GM18505 (cell line): Measurements from ENCODE around the gene B4GALT2.

Experiments used
- ATAC-seq: cut with Tn5 transposase; IDR thresholded peaks from one replicate; pipeline ENCODE4 v1.9.1; 2021; ENCODE audit not compliant: unreplicated experiment
- POLR2A ChIP-seq: IDR thresholded peaks from 4 replicates; pipeline ENCODE4 v1.6.1; 2011; ENCODE audit warnings: borderline replicate concordance; ENCODE audit not compliant: insufficient read depth, insufficient read length; ENCODE audit errors: extremely low read depth

The B4GALT2 gene

DNA sequence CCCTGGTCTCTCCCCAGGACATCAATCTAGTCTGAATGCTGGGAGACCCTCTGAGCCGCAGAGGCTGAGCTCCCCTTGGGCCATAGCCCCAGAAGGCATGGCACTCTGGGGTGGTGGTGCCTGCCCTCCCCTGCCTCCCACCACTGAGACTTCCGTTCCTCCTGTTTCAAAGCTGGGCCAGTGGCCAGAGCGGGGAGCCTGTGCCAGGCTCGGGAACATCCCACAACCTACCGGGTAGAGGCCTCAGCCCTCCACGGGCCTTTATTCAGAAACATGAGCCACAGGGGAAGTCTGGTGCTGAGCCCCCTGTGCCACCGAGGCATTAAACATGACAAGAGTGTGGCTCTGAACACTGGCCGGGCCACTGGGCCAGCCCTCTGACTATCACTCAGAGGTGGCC lies 20.4 kb downstream of the B4GALT2 start:
- no peak for ATAC-seq

DNA sequence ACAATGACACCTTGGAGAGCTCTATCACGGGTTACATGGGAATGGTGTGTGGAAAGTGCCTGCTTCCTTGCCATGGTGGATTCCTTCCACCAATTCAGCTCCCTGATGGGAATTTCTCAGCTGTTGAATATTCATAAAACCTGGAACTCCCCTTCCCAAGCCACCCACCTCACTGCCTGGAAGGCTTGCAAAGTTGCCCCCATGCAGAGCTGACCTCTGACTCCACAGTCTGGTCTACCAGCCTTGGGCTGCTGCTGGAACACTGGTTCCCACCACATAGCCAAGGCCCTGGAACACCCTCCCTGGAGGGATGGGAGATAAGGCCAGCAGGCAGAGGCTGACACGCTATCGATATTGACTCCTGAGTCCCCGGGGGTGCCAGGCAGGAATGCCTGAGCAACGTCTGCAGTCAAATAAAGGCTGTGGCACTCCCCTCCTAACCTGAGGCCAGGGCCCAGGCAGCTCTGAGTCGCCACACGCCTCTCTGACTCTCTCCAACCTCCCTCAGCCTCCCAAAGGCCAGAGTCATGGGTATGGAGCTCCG lies 21.2 kb downstream of the B4GALT2 start:
- no peak for TF ChIP-seq POLR2A
- ATAC-seq = no peak

More for the DNA sequence above, 20.4 kb downstream of the B4GALT2 start:
- TF ChIP-seq POLR2A = no peak

- TF ChIP-seq POLR2A = no peak
- no peak for ATAC-seq
These were observed 23.2 kb downstream of the B4GALT2 start for GRCh38 chr1:44002165-44002564.

DNA sequence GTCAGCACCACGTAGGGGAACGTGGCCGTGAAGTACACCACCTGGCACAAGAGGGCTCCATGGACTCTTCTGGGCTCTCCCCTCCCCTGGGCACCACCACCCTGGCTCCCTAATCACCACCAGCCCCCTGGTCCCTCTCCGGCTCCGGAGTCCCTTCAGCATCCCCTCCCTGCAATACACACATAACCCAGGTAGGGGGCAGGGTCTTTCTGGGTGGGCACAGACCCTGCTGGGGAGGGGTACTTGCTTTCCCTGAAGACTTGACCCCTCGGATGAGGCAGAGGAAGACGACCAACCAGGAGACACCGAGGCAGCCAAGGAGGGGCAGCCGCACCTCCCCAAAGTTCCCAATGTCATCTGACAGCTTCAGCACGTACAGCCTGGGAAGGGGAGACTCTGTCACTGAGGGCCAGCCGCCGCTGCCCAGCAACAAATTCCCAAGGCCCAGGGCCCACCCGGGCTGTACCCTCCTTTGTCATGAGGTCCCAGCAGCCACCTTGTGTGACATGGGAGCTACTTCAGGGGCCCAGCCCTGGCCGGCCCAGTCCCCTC lies 23.7 kb downstream of the B4GALT2 start:
- no peak for ATAC-seq
- no peak for TF ChIP-seq POLR2A

DNA sequence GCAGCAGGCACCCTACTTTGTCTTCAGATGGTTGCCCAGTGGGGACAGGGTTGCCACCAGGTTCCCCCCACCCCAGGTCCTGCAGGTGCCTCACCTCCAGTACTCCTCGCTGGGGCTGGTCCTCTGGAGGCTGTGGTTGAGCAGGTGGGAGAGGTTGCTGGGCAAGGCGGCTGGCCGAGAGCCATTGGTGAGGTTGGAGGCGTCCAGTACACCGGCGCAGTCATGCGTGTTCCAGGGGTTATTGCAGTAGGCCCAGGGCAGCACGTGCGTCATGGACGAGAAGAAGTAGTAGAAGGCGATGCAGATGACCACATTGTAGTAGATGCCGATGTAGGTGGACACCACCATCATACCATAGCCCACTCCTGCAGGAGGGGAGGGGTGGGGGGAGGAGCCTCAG lies 29.2 kb downstream of the B4GALT2 start:
- ATAC-seq = no peak
- no peak for TF ChIP-seq POLR2A

GRCh38 chr1:44010935-44011471 lies 32.0 kb downstream of the B4GALT2 start:
- ATAC-seq = no peak
- TF ChIP-seq POLR2A = no peak

- ATAC-seq = no peak
- no peak for TF ChIP-seq POLR2A
These were observed 33.4 kb downstream of the B4GALT2 start for GRCh38 chr1:44012404-44012803.

DNA sequence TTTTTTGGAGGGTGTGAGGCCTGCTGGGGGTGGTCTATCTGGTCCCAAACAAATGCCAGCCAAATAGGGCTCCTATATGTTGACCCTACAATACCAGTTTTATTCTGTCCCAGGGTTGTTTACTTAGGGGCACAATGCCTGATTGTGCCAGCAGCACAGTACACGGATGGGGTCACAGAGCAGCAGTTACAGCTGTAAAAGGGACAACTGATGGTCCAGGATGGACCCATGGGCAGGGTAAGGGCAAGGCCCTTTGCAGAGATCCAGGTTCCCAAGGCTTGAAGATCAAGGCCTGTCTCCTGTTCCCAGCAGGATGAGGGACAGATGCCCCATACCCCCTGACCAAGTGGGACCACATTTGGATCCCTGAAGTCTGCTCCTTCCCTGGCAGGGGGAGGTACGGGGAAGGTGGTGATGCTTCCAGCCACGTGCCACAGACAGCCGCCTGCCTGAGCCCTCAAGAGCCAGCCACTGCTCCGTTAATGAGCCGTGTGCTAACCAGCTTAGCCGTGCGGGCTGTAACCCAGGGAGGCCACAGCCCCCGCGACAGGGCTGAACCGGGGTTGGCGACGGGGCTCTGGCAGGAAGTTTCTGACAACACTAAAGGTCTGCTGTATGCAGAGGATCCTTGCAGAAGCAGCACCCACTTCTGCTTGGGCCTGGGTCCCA lies 34.1 kb downstream of the B4GALT2 start:
- no peak for TF ChIP-seq POLR2A
- no peak for ATAC-seq

DNA sequence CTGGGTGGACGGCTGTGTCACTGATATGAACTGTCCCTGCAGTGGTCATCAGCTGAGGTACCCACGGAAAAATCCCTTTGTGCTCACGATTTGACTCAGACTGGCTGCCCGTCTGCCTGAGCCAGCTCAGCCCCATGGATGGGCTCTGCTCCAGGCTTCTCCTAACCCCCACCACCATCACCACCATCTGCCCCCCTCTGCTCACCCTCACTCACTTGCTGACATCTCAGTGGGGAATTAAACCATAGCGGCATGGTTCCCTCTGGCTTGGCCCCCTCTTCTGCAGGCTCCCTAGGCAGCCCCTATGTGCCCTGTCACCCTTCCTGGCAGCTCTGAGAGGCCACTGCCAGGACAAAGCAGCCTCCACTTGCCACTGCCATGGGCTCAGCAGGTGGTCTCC lies 34.9 kb downstream of the B4GALT2 start:
- no peak for TF ChIP-seq POLR2A
- no peak for ATAC-seq

DNA sequence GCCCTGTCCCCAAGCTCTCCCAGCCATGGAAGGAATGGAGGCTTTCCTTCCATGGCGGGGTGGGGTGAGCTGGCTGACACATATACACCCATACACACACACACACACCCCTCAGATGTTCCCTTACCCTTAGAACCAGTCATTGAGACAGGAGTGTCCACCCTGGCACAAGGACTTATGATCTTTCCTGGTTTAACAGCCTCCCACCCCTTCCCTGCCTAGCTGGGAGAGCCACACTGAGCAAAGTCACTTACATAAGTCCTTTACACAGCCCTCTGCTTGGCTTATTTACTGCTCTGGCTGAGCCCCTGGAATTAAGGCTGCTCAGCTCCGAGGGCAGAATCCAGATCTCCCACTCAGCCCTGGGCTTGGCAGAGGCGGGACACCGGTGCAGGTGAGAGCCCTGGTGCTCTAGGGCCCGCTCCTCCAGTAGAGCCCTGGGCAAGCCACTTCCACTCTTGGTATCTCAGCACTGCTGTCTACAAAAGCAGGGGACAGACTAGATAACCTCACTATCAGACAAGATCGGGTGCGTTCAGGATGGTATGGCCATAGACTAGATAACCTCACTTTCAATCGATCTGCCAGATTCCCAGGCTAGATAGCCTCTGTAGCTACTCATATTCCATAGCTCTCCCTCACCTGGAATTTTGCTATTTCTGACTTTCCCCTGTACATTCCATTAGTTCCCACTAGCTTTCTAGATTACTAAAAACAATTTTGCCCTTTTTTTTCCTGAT lies 35.5 kb downstream of the B4GALT2 start:
- ATAC-seq = no peak
- TF ChIP-seq POLR2A = no peak

- TF ChIP-seq POLR2A = no peak
- ATAC-seq = no peak
These were observed 36.2 kb downstream of the B4GALT2 start for GRCh38 chr1:44015206-44015605.

DNA sequence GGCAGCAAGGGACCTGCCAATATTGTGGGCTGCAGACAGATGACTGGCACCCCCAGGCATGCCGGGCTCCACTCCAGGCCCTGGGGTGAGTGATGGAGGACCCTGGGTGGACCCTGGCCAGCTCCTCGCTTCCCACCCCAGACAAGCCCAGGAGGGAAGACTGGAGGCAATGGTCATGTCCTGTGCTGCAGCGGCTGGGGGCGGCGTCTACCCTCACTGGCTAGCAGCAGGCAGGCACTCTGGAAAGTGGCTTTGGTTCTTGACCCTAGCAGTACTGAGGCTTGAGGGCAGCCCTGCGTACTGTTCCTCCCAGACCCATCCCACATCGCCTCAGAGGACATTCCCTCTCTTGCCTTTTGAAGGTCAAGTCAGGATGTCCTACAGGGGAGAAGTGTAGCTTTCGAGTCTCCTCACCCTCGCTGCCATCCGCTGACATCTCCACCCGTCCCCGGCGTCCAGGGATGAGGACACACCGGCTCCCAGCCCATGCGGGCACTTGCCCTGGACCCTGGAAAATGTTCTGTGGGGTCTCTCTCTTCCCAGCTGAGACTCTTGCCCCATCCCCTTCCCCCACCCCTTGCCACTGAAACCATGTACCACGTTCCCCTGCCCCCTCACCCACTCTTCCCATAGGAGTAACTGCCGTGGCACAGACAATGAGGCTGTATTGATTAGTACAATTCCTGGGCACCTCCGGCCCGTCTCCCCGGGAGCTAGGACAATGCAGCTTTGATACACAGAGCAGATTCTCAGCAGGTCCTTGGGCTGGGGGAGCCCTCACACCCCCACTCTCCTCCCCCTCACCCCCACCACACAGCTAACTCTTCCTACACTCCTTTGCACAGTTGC lies 37.3 kb downstream of the B4GALT2 start:
- no peak for TF ChIP-seq POLR2A

More for the DNA sequence above, 37.3 kb downstream of the B4GALT2 start:
- no peak for ATAC-seq
